Loucy (cell line): Measurements from ENCODE around the gene NLRC5.

ENCODE experiments used
- EZH2phosphoT487 ChIP-seq: fragments of 200-600 bp; IDR thresholded peaks from 2 replicates; pipeline ENCODE4 v1.6.1; 2018; ENCODE audit warnings: antibody characterized with exemption, mild to moderate bottlenecking, moderate library complexity, borderline replicate concordance
- TF ChIP-seq, protein P1 (sequence below): fragments of 200-600 bp; sonication (generic); conservative IDR thresholded peaks from 2 replicates; pipeline ENCODE4 v1.5.1; 2014; ENCODE audit warnings: mild to moderate bottlenecking, antibody characterized with exemption, low read length

DNA sequence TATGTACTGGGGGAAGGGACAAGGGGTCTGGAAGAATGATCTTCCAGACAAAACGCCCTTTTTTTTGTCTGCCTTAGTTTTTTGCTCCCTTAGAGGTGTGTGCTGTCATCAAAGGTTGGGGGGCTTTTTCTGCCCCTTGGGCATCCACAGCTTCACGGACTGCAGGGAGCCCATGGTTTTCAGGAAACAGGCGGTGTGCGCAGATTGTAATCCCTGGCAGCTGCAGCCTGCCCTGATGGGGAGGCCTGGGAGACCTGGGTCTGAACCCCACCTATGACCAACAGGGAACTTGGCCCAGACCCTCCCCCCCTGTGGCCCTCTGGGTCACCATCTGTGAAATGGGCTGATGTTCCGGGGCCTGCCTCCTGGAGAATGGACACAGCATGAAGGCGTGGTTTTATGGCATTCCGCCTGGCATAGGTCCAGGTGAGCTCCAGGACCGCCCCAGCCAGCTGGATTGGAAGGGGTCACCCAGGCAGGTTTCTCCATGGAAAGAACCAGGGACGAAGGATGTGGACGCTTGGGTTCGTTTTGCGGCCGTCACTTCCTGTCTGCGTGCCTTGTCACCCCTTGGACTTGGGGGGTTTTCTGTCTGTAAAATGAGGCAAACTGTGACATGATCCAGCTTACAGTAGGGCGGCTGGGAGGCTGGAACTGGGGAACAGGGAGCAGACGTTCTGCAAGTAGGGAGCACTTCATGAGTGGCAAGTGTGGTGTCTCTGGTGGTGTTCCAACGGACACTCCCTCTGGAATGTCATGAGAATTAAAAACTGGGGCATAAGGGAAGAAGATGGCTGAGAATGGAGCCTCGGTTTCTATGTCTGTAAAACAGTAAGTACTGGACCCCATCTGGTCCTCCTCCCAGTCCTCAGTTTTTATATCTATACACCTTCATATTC lies 104.6 kb downstream of the NLRC5 start:
- TF ChIP-seq, protein P1, sequence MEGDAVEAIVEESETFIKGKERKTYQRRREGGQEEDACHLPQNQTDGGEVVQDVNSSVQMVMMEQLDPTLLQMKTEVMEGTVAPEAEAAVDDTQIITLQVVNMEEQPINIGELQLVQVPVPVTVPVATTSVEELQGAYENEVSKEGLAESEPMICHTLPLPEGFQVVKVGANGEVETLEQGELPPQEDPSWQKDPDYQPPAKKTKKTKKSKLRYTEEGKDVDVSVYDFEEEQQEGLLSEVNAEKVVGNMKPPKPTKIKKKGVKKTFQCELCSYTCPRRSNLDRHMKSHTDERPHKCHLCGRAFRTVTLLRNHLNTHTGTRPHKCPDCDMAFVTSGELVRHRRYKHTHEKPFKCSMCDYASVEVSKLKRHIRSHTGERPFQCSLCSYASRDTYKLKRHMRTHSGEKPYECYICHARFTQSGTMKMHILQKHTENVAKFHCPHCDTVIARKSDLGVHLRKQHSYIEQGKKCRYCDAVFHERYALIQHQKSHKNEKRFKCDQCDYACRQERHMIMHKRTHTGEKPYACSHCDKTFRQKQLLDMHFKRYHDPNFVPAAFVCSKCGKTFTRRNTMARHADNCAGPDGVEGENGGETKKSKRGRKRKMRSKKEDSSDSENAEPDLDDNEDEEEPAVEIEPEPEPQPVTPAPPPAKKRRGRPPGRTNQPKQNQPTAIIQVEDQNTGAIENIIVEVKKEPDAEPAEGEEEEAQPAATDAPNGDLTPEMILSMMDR: no peak
- TF ChIP-seq EZH2phosphoT487: no peak
